Progenitor cell of endocrine pancreas (in vitro differentiated cells): ENCODE results near the gene PTPRK. TPM values are rescaled to one million over a fixed set of nuclear protein-coding genes. Genes with fewer than 3 reads are reported as not detected.

Experiments
- DNase-seq: peaks from one replicate; pipeline ENCODE4 v3.0.0; 2021; ENCODE audit warnings: low spot score; ENCODE audit not compliant: unreplicated experiment
- H3K27ac Mint-ChIP-seq: 2 replicates; pipeline ENCODE4 v1.8.0; 2021; ENCODE audit warnings: mild to moderate bottlenecking, moderate library complexity, mixed read lengths
- H3K27me3 Mint-ChIP-seq: 2 replicates; pipeline ENCODE4 v1.8.0; 2021; ENCODE audit warnings: mixed read lengths
- H3K36me3 Mint-ChIP-seq: 2 replicates; pipeline ENCODE4 v1.8.0; 2022; ENCODE audit warnings: mixed read lengths; ENCODE audit not compliant: insufficient read depth
- H3K4me1 Mint-ChIP-seq: 2 replicates; pipeline ENCODE4 v1.8.0; 2021; ENCODE audit warnings: low read depth, mixed read lengths
- H3K4me3 Mint-ChIP-seq: 2 replicates; pipeline ENCODE4 v1.8.0; 2021; ENCODE audit warnings: low read depth, mild to moderate bottlenecking, moderate library complexity, mixed read lengths
- H3K9me3 Mint-ChIP-seq: 2 replicates; pipeline ENCODE4 v1.8.0; 2021; ENCODE audit warnings: low read depth, mixed read lengths
- CTCF ChIP-seq: fragments of 200-600 bp; sonication (generic); IDR thresholded peaks from one replicate; pipeline ENCODE4 v1.5.0; 2021; ENCODE audit warnings: antibody characterized with exemption, mild to moderate bottlenecking; ENCODE audit not compliant: unreplicated experiment
- total RNA-seq: library from RNA; stranded (reverse); gene quantifications from 2 replicates; pipeline ENCODE4 v1.2.1, GENCODE V29; 2021

PTPRK gene
- total RNA-seq, 1 donor from 2014 or later = 86.2 TPM

- TF ChIP-seq CTCF = no peak
- DNase-seq = no peak
- H3K27ac Mint-ChIP-seq = no peak overlapping the region
- H3K4me1 Mint-ChIP-seq = peaks cover 1% of the 10 kb centered on the region
- H3K36me3 Mint-ChIP-seq = peaks cover 12% of the 10 kb centered on the region
- H3K9me3 Mint-ChIP-seq = peaks cover 5% of the 10 kb centered on the region
- H3K27me3 Mint-ChIP-seq = no peaks in the 10 kb centered on the region
- H3K4me3 Mint-ChIP-seq = no peak overlapping the region
Measured at GRCh38 chr6:128265706-128266105, 254.7 kb downstream of the PTPRK start.

GRCh38 chr6:128259730-128260685 lies 260.4 kb downstream of the PTPRK start:
- Mint-ChIP-seq H3K4me3 (no peak overlapping the region), H3K27ac (no peak overlapping the region), H3K36me3 (peaks cover 9% of the 10 kb centered on the region), H3K4me1 (peaks cover 6% of the 10 kb centered on the region), H3K9me3 (peaks cover 4% of the 10 kb centered on the region), H3K27me3 (no peaks in the 10 kb centered on the region)
- TF ChIP-seq CTCF = no peak
- no peak for DNase-seq

GRCh38 chr6:128259029-128259724 lies 261.2 kb downstream of the PTPRK start:
- peaks cover 6% of the 10 kb centered on the region for H3K4me1 Mint-ChIP-seq
- DNase-seq = no peak
- H3K36me3 Mint-ChIP-seq = peaks cover 6% of the 10 kb centered on the region
- no peak for TF ChIP-seq CTCF
- H3K4me3 Mint-ChIP-seq = no peak overlapping the region
- no peaks in the 10 kb centered on the region for H3K27me3 Mint-ChIP-seq
- peak overlapping the region; percentile 1 for H3K27ac Mint-ChIP-seq
- no peaks in the 10 kb centered on the region for H3K9me3 Mint-ChIP-seq

- no peak for TF ChIP-seq CTCF
- Mint-ChIP-seq H3K27ac (no peak overlapping the region), H3K27me3 (no peaks in the 10 kb centered on the region), H3K4me3 (no peak overlapping the region), H3K9me3 (no peaks in the 10 kb centered on the region), H3K4me1 (peaks cover 9% of the 10 kb centered on the region), H3K36me3 (peaks cover 2% of the 10 kb centered on the region)
- no peak for DNase-seq
Measured at GRCh38 chr6:128256095-128256494, 264.3 kb downstream of the PTPRK start.

- Mint-ChIP-seq H3K27me3 (no peaks in the 10 kb centered on the region), H3K27ac (no peak overlapping the region), H3K4me3 (no peak overlapping the region), H3K4me1 (peaks cover 9% of the 10 kb centered on the region), H3K36me3 (peaks cover 6% of the 10 kb centered on the region), H3K9me3 (no peaks in the 10 kb centered on the region)
- TF ChIP-seq CTCF = no peak
- DNase-seq = no peak
Measured at GRCh38 chr6:128252341-128253176, 267.8 kb downstream of the PTPRK start.
